ENCODE measurements around the gene PARP3.

PARP3 gene

GRCh38 chr3:51940648-51941462 is 1.3 kb upstream of the PARP3 start:
- H3K4me3 ChIP-seq (replicated peaks; ENCODE audit: low read depth, low read length) = peak overlapping the region; percentile 96
- no peak for TF ChIP-seq CTCF (IDR thresholded peaks at IDR 0.05; ENCODE audit: low read depth, low read length, missing control alignments)
- DNase-seq (ENCODE audit: extremely low read depth, low read depth) = no peak

- peak overlapping the region; percentile 96 for H3K4me3 ChIP-seq (replicated peaks; ENCODE audit: low read depth, low read length)
- TF ChIP-seq CTCF (IDR thresholded peaks at IDR 0.05; ENCODE audit: low read depth, low read length, missing control alignments) = no peak
- DNase-seq (ENCODE audit: extremely low read depth, low read depth) = no peak
Observed at GRCh38 chr3:51941463-51941797, 733 bp upstream of the PARP3 start.

GRCh38 chr3:51942603-51943450 is 664 bp downstream of the PARP3 start:
- H3K4me3 ChIP-seq (replicated peaks; ENCODE audit: low read depth, low read length) = peak overlapping the region; percentile 47
- TF ChIP-seq CTCF (IDR thresholded peaks at IDR 0.05; ENCODE audit: low read depth, low read length, missing control alignments) = no peak
- no peak for DNase-seq (ENCODE audit: extremely low read depth, low read depth)

- no peak for TF ChIP-seq CTCF (IDR thresholded peaks at IDR 0.05; ENCODE audit: low read depth, low read length, missing control alignments)
- no peak for DNase-seq (ENCODE audit: extremely low read depth, low read depth)
- no peak overlapping the region for H3K4me3 ChIP-seq (replicated peaks; ENCODE audit: low read depth, low read length)
Observed at GRCh38 chr3:51943451-51944391, 1.6 kb downstream of the PARP3 start.

GRCh38 chr3:51944451-51945021 is 2.4 kb downstream of the PARP3 start:
- no peak overlapping the region for H3K4me3 ChIP-seq (replicated peaks; ENCODE audit: low read depth, low read length)
- no peak for DNase-seq (ENCODE audit: extremely low read depth, low read depth)
- no peak for TF ChIP-seq CTCF (IDR thresholded peaks at IDR 0.05; ENCODE audit: low read depth, low read length, missing control alignments)

Measured in HFF-Myc (cell line).